NCI-H524 (cell line): ENCODE results near the gene MMADHC.

Experiments used
- DNase-seq, 2 experiments: peaks; one replicate each; lab custom pipeline; 2025; lab: John Stamatoyannopoulos, UW

The MMADHC gene

DNA sequence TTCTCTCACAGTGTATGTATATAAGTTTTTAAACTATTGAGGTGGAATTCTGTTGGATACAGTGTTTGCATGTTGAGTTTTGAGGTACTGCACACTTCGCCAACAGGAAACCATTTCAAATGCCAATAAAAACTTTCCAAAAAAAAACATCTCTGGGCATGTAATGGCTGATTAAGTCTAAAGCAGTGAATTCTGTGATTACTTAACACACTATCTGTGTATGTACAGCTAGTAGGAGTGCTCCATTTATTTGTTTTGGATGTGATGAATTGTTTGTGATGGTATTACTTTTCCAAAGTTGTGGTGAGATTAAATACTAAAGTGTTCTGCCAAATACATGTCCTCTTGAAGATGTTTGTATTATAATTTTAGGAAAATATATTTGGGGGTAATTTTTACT, 31.1 kb downstream of the MMADHC start:
- no peak for DNase-seq

DNA sequence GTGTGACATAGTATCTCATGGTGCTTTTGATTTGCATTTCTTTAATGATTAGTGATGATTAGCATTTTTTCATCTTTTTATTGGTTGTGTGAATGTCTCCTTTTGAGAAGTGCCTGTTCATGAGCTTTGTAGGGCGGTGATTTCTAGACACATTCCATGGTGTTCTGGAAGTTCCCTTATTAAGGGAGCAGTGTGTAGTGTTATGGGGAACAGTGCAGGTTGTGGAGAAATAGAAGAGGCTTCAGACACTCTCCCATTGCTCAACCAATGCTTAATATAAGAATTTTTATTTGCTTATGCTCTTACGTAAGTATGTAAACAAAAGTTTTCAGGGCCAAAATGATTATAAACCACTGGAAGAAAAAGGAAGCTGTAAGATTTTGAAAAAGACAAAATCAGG, 34.7 kb downstream of the MMADHC start:
- DNase-seq: no peak

DNA sequence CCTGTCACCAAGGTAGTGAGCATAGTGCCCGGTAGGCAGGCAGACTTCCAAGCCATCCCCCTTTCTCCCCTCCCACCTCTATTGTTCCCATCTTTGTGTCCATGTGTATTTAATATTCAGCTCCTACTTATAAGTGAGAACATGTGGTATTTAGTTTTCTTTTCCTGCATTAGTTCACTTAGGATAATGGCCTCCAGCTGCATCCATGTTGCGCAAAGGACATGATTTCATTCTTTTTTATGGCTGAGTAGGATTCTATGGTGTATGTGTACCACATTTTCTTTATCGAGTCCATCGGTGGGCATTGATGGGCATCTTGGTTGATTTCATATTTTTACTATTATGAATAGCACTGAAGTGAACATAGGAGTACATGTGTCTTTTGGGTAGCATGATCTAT, 35.3 kb downstream of the MMADHC start:
- no peak for DNase-seq

DNA sequence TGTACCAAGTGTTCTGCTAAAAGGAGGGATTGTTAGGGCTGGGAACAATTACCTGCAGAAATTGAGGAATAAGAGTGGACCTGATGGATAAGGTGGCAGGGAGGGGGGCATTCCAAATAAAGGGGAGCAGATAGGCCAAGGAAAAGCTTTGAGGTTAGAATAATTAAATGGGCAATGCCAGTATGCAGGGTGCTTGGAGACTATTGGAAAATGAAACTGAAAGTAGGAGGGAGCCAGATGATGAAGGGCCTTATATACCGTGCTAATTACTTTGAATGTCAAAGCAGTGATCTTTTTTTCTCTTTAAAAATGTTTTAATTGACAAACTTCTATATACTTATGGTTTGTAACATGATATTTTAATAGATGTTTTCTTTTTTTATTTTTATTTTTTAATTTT, 42.9 kb downstream of the MMADHC start:
- no peak for DNase-seq

DNA sequence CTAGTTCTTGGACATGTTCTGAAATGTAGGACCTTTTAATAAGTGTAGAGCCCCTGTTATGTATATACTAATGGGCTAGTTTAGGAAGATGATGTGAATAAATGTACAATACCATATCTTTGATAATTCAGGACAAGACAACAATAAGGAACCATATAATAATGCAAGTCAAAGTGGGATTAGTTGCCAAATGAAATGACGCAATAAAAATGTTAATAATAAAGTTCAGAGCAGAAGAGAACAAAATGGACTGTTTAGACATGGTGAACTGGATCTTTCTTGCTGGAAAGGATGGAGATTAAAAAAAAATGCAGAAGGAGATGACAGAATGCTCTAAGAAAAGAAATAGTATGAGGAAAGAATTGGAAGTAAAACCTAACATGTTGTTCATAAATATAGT, 43.7 kb downstream of the MMADHC start:
- no peak for DNase-seq

GRCh38 chr2:149540138-149540537, 47.4 kb downstream of the MMADHC start:
- no peak for DNase-seq

- no peak for DNase-seq
Observed at GRCh38 chr2:149538138-149538833, 49.3 kb downstream of the MMADHC start.

DNA sequence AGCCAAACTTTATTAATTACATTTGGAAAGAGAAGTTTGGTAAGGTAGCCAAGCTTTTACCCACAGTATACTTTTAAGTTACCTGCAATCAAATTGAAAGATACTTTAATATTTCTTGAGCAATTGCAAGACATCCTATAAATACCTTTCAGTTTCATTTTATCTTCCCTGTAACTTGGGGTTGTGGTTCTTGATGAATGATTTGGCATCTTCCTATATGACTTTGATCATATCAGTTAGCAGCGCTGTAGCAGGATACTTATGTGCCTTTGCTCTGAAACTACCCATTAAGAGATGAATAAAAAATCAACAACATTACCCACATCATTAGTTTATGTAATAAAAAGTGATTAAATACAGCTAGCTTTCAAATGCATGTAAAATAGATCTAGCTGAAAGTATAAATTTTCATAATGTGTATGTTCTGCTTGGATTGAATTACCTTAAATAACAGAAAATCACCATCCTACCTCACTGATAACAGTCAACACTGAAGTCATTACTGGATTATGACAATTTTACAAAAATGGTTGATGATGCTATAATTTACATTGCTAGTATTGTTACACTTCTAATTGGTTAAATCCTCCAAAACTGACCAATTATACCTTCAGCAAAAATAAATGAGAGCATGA, 50.4 kb downstream of the MMADHC start:
- DNase-seq: no peak

DNA sequence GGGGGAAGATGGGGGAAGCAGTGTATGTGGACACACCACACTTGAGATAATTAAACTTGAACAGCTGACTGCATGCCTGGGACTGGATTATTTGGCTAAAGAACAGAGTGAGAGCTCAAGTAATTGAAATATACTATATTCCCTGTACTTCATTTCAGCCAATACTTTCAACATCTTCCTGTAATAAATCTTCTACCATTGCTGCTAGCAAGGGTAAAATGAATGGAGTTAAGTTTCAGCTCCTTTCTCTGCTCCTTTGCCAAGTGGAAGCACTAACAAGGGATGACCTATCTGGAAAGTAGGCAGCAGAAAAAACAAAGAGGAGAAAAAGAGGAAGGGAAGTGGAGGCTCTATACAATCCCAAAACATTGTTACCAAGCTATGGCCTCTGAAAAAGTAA, 50.9 kb downstream of the MMADHC start:
- no peak for DNase-seq

- DNase-seq: no peak
Observed at GRCh38 chr2:149534674-149535073, 52.9 kb downstream of the MMADHC start.

GRCh38 chr2:149528983-149529382, 58.6 kb downstream of the MMADHC start:
- DNase-seq: no peak

DNA sequence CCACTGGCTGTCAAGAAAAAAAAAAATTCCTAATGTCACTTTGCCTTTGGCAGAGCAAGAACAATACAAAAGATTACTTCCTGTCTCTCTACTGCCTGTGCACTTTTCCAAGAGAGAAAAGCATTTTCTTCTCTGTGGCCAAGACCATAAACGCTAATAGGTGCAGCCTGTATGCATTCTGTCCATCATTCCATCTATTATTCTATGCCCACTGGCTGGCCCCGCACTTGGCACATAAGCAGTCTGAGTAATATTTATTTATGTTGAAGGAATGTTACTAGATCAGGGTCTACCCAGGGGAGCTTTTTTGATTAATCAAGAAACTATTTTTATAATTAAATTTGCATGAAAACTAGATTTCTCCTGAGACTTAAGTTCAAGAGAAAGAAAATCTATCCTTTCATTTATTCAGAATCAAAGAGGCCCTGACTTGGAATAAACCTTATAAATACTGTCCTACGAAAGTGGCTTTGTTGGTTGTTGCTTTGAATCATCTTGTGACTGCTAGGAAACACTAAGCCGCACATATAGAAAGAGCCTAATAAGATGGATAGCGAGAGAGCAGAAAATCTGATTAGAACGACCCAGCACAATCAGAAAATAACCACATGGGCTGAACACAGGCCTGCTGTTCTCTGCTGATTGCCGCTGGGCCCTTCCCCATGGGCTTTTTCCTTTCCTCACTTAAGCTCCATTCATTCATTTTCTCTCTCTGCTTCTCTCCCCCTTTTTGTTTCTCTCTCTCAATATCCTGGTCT, 59.4 kb downstream of the MMADHC start:
- no peak for DNase-seq

DNA sequence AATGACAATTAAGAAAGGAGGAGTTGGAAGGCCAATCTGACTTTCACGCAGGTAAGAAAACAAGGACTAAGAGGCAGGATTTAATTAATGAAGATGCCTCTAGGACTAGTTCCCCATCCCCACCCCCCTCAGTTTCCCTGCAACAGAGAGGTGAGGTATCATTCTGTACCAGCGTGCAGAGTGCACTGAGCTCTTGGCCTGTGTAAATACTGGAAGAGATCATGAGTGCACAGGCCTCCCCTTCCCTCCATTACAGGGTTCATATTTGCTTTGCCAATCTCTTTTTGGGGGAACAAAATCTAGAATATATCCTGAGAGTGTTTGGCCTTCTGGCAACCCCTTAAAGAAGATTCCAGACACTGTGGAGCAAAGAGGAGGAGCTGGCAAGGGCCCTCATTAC, 60.9 kb downstream of the MMADHC start:
- no peak for DNase-seq

- no peak for DNase-seq
Observed at GRCh38 chr2:149525323-149525722, 62.3 kb downstream of the MMADHC start.
